ENCODE results near the gene TTL.
"Not testable (repeated sequence)": the region's sequence is repeated elsewhere in the genome, so short reads cannot be mapped to it uniquely, and the experiment has no call there.

TTL gene

GRCh38 chr2:112476434-112476833 is 5.5 kb upstream of the TTL start:
- no peak for DNase-seq

DNA sequence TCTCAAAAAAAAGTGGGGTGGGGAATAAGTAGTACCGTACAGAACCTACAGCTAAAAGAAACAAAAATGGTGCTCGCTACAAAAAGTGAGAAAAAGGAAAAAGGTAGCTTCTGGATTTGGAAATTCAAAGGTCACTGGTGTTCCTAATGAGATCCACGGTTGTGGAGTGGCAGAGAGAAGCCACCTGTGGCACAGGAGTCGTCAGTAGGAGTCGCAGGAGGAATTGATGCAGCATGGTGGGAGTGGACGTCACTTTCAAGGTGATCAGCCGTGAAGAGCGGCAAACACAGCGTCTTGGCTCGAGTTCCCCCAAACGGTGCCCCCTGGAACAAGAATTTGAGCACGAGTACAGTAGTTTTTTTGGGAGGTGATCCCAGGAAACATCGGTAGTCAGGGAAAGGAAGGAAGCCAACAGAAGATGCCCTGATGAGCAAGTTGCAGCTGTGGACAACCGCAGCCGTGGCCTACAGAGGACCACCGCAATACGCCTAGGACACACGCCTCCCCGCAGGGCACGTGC is 1.4 kb upstream of the TTL start:
- peak in 2 of 3 experiments; percentile 59 to 69 for DNase-seq

- DNase-seq = peak; percentile 47 to 88 (median 79)
Measured at GRCh38 chr2:112481050-112481527, 867 bp upstream of the TTL start.

- peak; percentile 26 to 78 (median 75) for DNase-seq
Measured at GRCh38 chr2:112482309-112483041, 519 bp downstream of the TTL start.

DNA sequence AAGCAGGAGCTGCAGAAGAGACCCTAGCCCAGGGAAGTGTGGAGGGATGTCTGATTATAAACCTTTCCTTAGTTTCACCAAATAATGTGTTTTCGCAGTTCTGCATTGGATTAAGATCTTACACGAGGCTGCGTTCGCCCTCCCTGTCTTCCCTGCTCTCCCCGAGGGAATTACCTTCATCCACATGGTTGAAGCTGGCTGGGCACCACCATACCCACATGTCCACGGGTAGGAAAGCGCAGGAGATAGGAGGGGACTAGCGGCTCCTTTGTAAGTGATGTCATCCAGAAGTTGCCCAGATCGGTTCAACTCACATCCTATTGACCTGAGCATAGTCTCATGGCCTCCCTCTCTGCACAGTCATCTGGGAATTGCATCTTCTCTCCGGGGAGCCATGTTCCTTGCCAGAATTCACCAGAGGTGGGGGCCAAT is 1.1 kb downstream of the TTL start:
- DNase-seq = peak; percentile 4 to 74 (median 61)

GRCh38 chr2:112483831-112484230 is 1.9 kb downstream of the TTL start:
- DNase-seq = no peak

GRCh38 chr2:112485849-112486248 is 3.9 kb downstream of the TTL start:
- DNase-seq = no peak

- DNase-seq = no peak
Measured at GRCh38 chr2:112486895-112487294, 4.9 kb downstream of the TTL start.

GRCh38 chr2:112487444-112487961 is 5.5 kb downstream of the TTL start:
- DNase-seq = no peak

- no peak for DNase-seq
Measured at GRCh38 chr2:112488201-112488600, 6.2 kb downstream of the TTL start.

GRCh38 chr2:112491946-112492345 is 10.0 kb downstream of the TTL start:
- DNase-seq = no peak

DNA sequence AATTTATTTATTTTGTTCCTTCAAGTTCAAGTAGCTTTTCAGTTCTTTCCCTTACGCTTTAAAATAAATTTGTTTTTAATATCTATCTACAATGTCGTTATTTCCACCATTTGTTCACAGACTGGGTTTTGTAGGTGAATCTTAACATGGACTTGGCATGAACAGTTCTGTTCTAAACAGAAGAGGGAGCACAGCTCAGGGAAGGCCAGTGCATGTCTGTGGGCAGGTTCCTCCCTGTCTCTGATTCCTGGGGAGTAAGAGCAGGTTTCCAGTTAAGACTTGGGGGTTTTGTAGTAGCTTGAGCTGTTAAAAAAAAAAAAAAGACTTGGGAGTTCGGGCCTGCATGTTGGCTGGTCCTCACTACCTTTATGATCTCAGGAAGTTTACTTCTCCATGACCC is 11.1 kb downstream of the TTL start:
- DNase-seq = no peak

DNA sequence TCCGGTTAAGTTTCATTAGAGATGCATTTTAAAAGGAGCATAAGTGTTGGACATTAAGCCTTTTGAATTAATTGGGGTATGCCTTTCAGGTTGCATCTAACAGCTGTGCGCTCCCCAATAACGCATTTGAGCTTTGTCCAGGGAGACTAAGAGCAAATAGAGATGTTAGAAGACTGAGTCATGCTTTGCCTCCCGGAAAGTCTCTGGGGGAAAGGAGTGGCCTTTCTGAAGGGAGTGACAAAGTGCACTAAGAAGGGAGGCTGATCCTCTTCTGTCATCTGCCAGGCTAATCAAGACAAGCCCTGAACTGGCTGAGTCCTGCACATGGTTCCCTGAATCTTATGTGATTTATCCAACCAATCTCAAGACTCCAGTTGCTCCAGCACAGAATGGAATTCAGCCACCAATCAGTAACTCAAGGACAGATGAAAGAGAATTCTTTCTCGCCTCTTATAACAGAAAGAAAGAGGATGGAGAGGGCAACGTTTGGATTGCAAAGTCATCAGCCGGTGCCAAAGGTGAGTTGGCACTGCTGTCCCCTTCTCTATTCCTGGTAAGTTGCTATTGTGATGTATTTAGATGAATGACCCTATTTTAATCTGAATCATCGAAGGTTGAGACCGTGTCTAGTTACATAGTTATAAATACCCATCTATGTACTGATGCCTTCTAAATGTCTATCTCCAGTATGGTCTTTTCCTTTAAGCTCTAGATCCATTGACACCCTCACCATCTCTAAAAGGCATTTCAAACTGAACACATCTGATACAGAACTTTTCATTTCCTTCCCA is 12.1 kb downstream of the TTL start:
- DNase-seq = no peak

GRCh38 chr2:112494828-112495227 is 12.9 kb downstream of the TTL start:
- DNase-seq = no peak

DNA sequence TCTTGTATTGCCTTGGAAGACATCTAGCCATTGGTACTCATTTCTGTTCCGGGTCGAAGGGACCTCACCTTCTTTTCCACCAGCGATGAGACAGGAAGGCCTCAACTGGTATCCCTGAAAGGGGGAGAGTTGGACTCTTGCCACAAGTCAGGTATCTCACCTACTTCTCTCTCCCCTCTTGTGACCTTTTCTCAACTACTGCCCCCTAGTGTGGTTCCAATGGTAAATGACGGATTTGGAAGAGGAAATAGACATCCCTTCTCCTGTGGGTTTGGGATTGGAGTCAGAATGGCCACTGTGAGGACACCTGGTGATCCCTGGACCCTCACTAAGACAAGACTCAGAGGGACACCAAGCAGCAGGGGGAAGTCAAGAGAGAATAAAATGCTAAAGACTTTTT is 13.9 kb downstream of the TTL start:
- not testable (repeated sequence) for DNase-seq

GRCh38 chr2:112500850-112501484 is 19.0 kb downstream of the TTL start:
- peak; percentile 6 to 63 (median 23) for DNase-seq

- not testable (repeated sequence) for DNase-seq
Measured at GRCh38 chr2:112509239-112509998, 27.5 kb downstream of the TTL start.

- DNase-seq = no peak
Measured at GRCh38 chr2:112516801-112517200, 34.8 kb downstream of the TTL start.

GRCh38 chr2:112518807-112519206 is 36.9 kb downstream of the TTL start:
- DNase-seq = no peak

DNA sequence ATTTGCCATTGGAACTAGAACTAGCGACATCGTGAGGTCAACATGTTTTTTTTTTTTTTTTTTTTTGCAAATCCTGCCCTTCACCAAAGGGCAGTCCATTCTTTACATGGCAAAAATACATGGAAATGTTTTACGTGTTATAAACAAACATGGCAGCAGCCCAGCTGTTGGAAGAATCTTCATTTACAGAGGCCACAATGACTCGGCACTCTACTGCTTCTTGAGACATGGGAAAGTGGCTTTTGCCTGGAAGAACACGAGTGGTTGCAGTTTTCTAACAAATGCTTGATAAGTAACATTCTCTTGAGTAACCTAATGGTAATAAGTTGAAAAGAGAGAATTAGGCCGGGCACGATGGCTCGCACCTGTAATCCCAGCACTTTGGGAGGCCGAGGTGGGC is 37.5 kb downstream of the TTL start:
- DNase-seq = no peak

GRCh38 chr2:112520234-112520783 is 38.4 kb downstream of the TTL start:
- DNase-seq = no peak

- no peak for DNase-seq
Measured at GRCh38 chr2:112523291-112523777, 41.4 kb downstream of the TTL start.

All from NCI-H1417 (cell line).